Activated CD4-positive, alpha-beta memory T cell treated with anti-CD3 and anti-CD28 coated beads for 36 hours (primary cell): ENCODE results near the gene SCAF11. TPM values are rescaled to one million over a fixed set of nuclear protein-coding genes. Genes with fewer than 3 reads are reported as not detected.
"Not testable (repeated sequence)": the region's sequence is repeated elsewhere in the genome, so short reads cannot be mapped to it uniquely, and the experiment has no call there.

Source experiments
- CTCF ChIA-PET: fragments of 350-600 bp; sonication (Branson Sonifier 250); formaldehyde crosslinking; loops from one replicate; lab custom pipeline; 2021; ENCODE audit warnings: antibody characterized with exemption, inconsistent platforms; lab: Charles Lee
- POLR2A ChIA-PET: fragments of 350-600 bp; sonication (Branson Sonifier 250); formaldehyde crosslinking; loops from one replicate; lab custom pipeline; 2021; ENCODE audit warnings: antibody characterized with exemption; lab: Charles Lee
- DNase-seq: peaks from one replicate; pipeline ENCODE4 v3.0.0-alpha.2; 2020
- H3K27ac Mint-ChIP-seq: one replicate; pipeline ENCODE4 v1.8.0; 2021; ENCODE audit warnings: mixed read lengths
- H3K27me3 Mint-ChIP-seq: one replicate; pipeline ENCODE4 v1.8.0; 2021; ENCODE audit warnings: mixed read lengths
- H3K36me3 Mint-ChIP-seq: one replicate; pipeline ENCODE4 v1.8.0; 2021; ENCODE audit warnings: mixed read lengths
- H3K4me1 Mint-ChIP-seq: one replicate; pipeline ENCODE4 v1.8.0; 2021; ENCODE audit warnings: low read depth, mixed read lengths
- H3K4me3 Mint-ChIP-seq: one replicate; pipeline ENCODE4 v1.8.0; 2021; ENCODE audit warnings: mild to moderate bottlenecking, mixed read lengths
- H3K9me3 Mint-ChIP-seq: one replicate; pipeline ENCODE4 v1.8.0; 2021; ENCODE audit warnings: mixed read lengths
- intact Hi-C: fragments of 100-400 bp; cut with micrococcal nuclease; formaldehyde crosslinking; loops from one replicate; pipeline ENCODE4 v1.15.1; 2023
- total RNA-seq, 2 experiments: library from RNA; stranded (reverse); gene quantifications; one replicate each; pipeline ENCODE4 v1.2.3, GENCODE V29; 2021

Gene SCAF11, protein sequence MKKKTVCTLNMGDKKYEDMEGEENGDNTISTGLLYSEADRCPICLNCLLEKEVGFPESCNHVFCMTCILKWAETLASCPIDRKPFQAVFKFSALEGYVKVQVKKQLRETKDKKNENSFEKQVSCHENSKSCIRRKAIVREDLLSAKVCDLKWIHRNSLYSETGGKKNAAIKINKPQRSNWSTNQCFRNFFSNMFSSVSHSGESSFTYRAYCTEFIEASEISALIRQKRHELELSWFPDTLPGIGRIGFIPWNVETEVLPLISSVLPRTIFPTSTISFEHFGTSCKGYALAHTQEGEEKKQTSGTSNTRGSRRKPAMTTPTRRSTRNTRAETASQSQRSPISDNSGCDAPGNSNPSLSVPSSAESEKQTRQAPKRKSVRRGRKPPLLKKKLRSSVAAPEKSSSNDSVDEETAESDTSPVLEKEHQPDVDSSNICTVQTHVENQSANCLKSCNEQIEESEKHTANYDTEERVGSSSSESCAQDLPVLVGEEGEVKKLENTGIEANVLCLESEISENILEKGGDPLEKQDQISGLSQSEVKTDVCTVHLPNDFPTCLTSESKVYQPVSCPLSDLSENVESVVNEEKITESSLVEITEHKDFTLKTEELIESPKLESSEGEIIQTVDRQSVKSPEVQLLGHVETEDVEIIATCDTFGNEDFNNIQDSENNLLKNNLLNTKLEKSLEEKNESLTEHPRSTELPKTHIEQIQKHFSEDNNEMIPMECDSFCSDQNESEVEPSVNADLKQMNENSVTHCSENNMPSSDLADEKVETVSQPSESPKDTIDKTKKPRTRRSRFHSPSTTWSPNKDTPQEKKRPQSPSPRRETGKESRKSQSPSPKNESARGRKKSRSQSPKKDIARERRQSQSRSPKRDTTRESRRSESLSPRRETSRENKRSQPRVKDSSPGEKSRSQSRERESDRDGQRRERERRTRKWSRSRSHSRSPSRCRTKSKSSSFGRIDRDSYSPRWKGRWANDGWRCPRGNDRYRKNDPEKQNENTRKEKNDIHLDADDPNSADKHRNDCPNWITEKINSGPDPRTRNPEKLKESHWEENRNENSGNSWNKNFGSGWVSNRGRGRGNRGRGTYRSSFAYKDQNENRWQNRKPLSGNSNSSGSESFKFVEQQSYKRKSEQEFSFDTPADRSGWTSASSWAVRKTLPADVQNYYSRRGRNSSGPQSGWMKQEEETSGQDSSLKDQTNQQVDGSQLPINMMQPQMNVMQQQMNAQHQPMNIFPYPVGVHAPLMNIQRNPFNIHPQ (N-terminal part only)
- 100 to 1,000 TPM; 114 to 116 TPM for total RNA-seq

DNA sequence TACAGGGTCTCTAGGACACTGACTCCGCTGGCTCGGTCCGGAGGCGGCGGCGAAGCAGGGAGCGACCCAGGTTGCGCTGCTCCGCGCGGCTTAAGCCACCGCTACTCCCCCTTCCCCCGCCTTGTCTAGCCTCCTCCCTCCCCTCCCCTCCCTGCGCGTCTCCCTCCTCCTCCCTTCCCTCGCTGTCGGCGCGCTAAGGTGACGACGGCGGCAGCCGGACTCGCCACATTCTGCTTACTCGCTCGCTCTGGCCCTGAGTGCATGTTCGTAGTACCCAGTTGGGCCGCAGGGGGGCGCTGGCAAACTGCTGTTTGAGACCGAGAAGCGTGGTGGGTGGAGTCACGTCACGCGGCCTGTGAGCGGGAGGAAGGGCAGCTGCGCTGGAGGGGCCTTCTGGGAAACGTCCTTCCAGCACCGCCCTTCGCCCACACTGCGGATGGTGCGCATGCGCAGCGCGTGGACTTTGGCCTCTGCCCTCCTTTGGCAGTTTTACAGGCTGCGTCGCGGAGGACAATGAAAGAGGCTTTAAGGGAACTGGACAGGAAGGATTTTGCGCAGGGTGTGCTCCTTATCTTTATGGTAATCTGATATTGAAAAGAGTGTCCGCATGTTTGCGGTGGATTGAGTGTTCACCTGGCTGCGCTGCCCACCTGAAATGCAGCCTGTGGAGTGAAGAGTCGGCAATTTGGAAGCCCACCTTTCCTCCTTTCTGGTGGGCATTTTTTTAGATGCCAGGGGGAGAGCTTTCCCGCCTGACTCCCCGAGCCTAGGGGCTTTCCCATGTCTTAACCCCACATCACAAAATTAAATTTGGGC, at the start of gene SCAF11:
SCAF11 (minus strand) TSS at position 107 of the 816 bp plus-strand sequence. CDS start 26,407 bp downstream, outside the sequence.
- peaks cover 25% of the 10 kb centered on the region for H3K36me3 Mint-ChIP-seq
- H3K27ac Mint-ChIP-seq: peak within 1 kb of the TSS; percentile 99
- H3K4me3 Mint-ChIP-seq: peak within 1 kb of the TSS; percentile 97
- DNase-seq: peak; percentile 100
- intact Hi-C loops: loop anchor here (1.0 to 10.0 kb wide), 11 partner anchors 82 to 1227 kb away; partner anchors contain the start of gene SLC38A2
- H3K27me3 Mint-ChIP-seq: peaks cover 3% of the 10 kb centered on the region
- CTCF ChIA-PET: interaction anchor here (0.6 to 2.1 kb wide), 9 partner anchors 14 to 366 kb away, joined by 3 to 13 read pairs (median 5); partner anchors contain the start of gene ARID2
- H3K4me1 Mint-ChIP-seq: peaks cover 40% of the 10 kb centered on the region
- POLR2A ChIA-PET: interaction anchor here (0.9 to 4.6 kb wide), 9 partner anchors 11 to 775 kb away, joined by 3 to 32 read pairs (median 4); partner anchors contain the start of genes ANO6 and SLC38A1
- H3K9me3 Mint-ChIP-seq: no peaks in the 10 kb centered on the region

- H3K27me3 Mint-ChIP-seq: peaks cover 19% of the 10 kb centered on the region
- POLR2A ChIA-PET, H3K36me3 Mint-ChIP-seq, H3K27ac Mint-ChIP-seq, H3K4me3 Mint-ChIP-seq, H3K4me1 Mint-ChIP-seq, CTCF ChIA-PET, DNase-seq, intact Hi-C loops, H3K9me3 Mint-ChIP-seq: not testable (repeated sequence)
These were observed 46.7 kb upstream of the SCAF11 start for GRCh38 chr12:46037066-46037465.

DNA sequence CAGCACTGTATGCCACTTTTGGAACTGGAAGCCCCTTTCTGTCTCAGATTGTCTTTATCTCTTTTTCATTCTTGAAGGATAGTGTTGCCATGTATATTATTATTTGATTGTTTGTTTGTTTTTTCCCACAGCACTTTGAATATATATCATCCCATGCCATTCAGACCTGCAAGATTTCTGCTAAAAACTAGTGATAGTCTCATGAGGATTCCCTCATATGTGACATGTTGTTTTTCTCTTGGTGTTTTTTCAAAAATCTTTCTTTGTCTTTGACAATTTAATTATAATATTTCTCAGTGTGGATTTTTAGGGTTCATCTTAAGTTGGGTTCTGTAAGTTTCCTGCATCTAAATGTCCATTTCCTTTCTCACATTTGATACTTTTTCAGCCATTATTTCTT, 36.8 kb upstream of the SCAF11 start:
- H3K9me3 Mint-ChIP-seq: peaks cover 54% of the 10 kb centered on the region
- H3K27ac Mint-ChIP-seq: no peak overlapping the region
- CTCF ChIA-PET: no interaction called here
- H3K27me3 Mint-ChIP-seq: peaks cover 6% of the 10 kb centered on the region
- H3K4me1 Mint-ChIP-seq: no peaks in the 10 kb centered on the region
- peaks cover 11% of the 10 kb centered on the region for H3K36me3 Mint-ChIP-seq
- intact Hi-C loops: no loop called here
- no peak for DNase-seq
- POLR2A ChIA-PET: no interaction called here
- no peak overlapping the region for H3K4me3 Mint-ChIP-seq

GRCh38 chr12:46024099-46024498, 33.7 kb upstream of the SCAF11 start:
- no peaks in the 10 kb centered on the region for H3K4me1 Mint-ChIP-seq
- H3K9me3 Mint-ChIP-seq: peaks cover 57% of the 10 kb centered on the region
- POLR2A ChIA-PET: no interaction called here
- H3K27ac Mint-ChIP-seq: no peak overlapping the region
- H3K4me3 Mint-ChIP-seq: no peak overlapping the region
- H3K36me3 Mint-ChIP-seq: peaks cover 12% of the 10 kb centered on the region
- CTCF ChIA-PET: interaction anchor here (1.4 kb wide), 1 partner anchor 47 kb away, joined by 3 read pairs; no protein-coding TSS in a partner anchor
- peaks cover 2% of the 10 kb centered on the region for H3K27me3 Mint-ChIP-seq
- intact Hi-C loops: no loop called here
- DNase-seq: no peak

DNA sequence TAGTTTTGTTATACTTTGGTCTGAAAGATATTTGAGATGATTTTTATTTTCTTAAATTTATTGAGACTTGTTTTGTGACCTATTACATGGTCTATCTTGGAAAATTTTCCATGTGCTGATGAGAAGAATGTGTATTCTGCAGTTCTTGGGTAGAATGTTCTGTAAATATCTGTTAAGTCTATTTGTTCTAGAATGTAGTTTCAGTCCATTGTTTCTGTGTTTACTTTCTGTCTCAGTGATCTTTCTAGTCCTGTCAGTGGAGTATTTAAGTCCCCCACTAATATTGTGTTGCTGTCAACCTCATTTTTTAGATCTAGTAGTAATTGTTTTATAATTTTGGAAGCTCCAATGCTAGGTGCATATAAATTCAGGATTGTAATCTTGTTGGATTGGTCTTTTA, 30.4 kb upstream of the SCAF11 start:
- Mint-ChIP-seq H3K36me3 (peaks cover 4% of the 10 kb centered on the region), H3K4me3 (no peak overlapping the region), H3K9me3 (peaks cover 27% of the 10 kb centered on the region), H3K27me3 (peaks cover 2% of the 10 kb centered on the region), H3K4me1 (no peaks in the 10 kb centered on the region), H3K27ac (no peak overlapping the region)
- no peak for DNase-seq
- POLR2A ChIA-PET: no interaction called here
- CTCF ChIA-PET: no interaction called here
- intact Hi-C loops: no loop called here

- H3K4me3 Mint-ChIP-seq, H3K4me1 Mint-ChIP-seq, POLR2A ChIA-PET, H3K27ac Mint-ChIP-seq, DNase-seq, intact Hi-C loops, H3K27me3 Mint-ChIP-seq, H3K36me3 Mint-ChIP-seq, CTCF ChIA-PET: not testable (repeated sequence)
- H3K9me3 Mint-ChIP-seq: peaks cover 12% of the 10 kb centered on the region
These were observed 28.3 kb upstream of the SCAF11 start for GRCh38 chr12:46018712-46019111.

DNA sequence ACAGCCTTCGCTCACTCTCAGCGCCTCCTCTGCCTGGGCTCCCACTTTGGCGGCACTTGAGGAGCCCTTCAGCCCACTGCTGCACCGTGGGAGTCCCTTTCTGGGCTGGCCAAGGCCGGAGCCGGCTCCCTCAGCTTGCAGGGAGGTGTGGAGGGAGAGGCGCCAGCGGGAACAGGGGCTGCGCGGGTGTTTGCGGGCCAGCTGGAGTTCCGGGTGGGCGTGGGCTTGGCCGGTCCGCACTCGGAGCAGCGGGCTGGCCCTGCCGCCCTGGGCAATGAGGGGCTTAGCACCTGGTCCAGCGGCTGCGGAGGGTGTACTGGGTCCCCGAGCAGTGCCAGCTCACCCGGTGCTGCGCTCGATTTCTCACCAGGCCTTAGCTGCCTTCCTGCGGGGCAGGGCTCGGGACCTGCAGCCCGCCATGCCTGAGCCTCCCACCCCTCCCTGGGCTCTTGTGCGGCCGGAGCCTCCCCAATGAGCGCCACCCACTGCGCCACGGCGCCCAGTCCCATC, 27.5 kb upstream of the SCAF11 start:
- H3K27ac Mint-ChIP-seq, POLR2A ChIA-PET, H3K4me3 Mint-ChIP-seq, H3K27me3 Mint-ChIP-seq, DNase-seq, intact Hi-C loops, H3K36me3 Mint-ChIP-seq, H3K4me1 Mint-ChIP-seq: not testable (repeated sequence)
- peaks cover 12% of the 10 kb centered on the region for H3K9me3 Mint-ChIP-seq
- CTCF ChIA-PET: interaction anchor here (0.6 kb wide), 1 partner anchor 65 kb away, joined by 3 read pairs; no protein-coding TSS in a partner anchor

DNA sequence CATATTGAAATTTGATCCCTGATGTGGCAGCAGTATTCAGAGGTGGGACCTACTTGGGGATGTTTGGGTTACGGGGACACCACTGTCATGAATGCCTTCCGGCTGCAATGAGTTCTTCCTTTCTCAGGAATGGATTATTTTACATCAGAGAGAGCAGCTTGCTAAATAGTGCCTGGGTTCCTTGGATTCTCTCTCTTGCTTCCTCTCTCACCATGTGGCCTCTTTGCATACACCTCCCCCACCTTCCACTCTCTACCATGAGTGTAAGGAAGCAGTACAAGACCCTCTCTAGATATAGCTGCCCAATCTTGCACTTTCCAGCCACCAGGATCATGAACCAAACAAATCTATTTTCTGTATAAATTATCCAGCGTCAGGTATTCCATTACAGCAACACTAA, 15.4 kb upstream of the SCAF11 start:
- Mint-ChIP-seq H3K4me1 (no peaks in the 10 kb centered on the region), H3K27me3 (no peaks in the 10 kb centered on the region), H3K27ac (no peak overlapping the region), H3K4me3 (no peak overlapping the region), H3K9me3 (no peaks in the 10 kb centered on the region), H3K36me3 (no peaks in the 10 kb centered on the region)
- POLR2A ChIA-PET: no interaction called here
- intact Hi-C loops: no loop called here
- CTCF ChIA-PET: interaction anchor here (0.9 kb wide), 1 partner anchor 129 kb away, joined by 3 read pairs; no protein-coding TSS in a partner anchor
- no peak for DNase-seq

DNA sequence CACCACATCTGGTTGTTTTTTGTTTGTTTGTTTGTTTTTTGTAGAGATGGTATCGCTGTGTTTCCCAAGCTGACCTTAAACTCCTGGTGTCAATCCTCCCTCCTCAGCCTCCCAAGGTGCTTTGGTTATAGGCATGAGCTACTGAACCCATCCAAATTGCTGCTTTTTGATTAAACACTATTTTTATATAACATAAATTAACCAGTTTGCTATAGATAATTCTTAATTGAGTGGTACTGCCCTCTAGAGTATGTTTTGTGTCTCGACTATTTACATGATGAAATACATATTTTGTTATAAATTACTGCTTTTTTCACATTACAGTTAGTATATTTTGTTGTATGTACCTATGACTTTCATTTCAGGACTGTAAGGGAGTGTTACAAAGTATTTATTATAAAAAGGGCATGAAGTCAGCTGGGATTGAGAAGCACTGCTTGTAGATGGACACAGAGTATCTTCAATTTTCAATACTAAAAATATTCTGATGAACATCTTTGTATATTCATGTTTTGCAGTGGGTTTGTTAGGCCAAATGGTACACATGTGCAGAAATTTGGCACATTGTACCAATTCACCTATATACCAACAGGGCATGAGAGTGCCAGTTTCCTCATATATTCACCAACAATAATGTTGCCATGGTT, 14.9 kb upstream of the SCAF11 start:
- Mint-ChIP-seq H3K27me3 (no peaks in the 10 kb centered on the region), H3K27ac (no peak overlapping the region), H3K4me1 (no peaks in the 10 kb centered on the region), H3K9me3 (no peaks in the 10 kb centered on the region), H3K4me3 (no peak overlapping the region), H3K36me3 (no peaks in the 10 kb centered on the region)
- intact Hi-C loops: no loop called here
- ChIA-PET POLR2A (no interaction called here), CTCF (interaction anchor here (0.7 to 1.0 kb wide), 3 partner anchors 14 to 461 kb away, joined by 3 to 4 read pairs (median 3); partner anchors contain the start of gene SCAF11)
- DNase-seq: no peak

GRCh38 chr12:46004715-46005114, 14.3 kb upstream of the SCAF11 start:
- CTCF ChIA-PET: interaction anchor here (0.7 to 1.0 kb wide), 2 partner anchors 14 to 461 kb away, joined by 3 to 4 read pairs; partner anchors contain the start of gene SCAF11
- Mint-ChIP-seq H3K36me3 (no peaks in the 10 kb centered on the region), H3K9me3 (no peaks in the 10 kb centered on the region), H3K27me3 (no peaks in the 10 kb centered on the region), H3K4me1 (no peaks in the 10 kb centered on the region), H3K4me3 (no peak overlapping the region), H3K27ac (no peak overlapping the region)
- intact Hi-C loops: no loop called here
- no peak for DNase-seq
- POLR2A ChIA-PET: no interaction called here
